Caco-2 (cell line): ENCODE results near the gene ANAPC1. TPM values are rescaled to one million over a fixed set of nuclear protein-coding genes. Genes with fewer than 3 reads are reported as not detected.
A peak's percentile ranks its signal among the peaks of the same experiment; 100 is the strongest.
"Not testable (repeated sequence)": the region's sequence is repeated elsewhere in the genome, so short reads cannot be mapped to it uniquely, and the experiment has no call there.

Source experiments
- BruUV-seq: library from RNA; stranded (reverse); fragments of 400-500 nt; replicated peaks from 2 replicates; lab custom pipeline; 2021; lab: Mats Ljungman, UMichigan
- CTCF ChIA-PET: fragments of 300-600 bp; sonication (Branson Sonifier 250); formaldehyde crosslinking; loops from one replicate; lab custom pipeline; 2022; ENCODE audit warnings: antibody characterized with exemption; lab: Charles Lee
- POLR2A ChIA-PET: fragments of 300-600 bp; sonication (Branson Sonifier 250); formaldehyde crosslinking; loops from one replicate; lab custom pipeline; 2022; ENCODE audit warnings: antibody characterized with exemption; lab: Charles Lee
- DNase-seq, 2 experiments: peaks; one replicate each; pipeline versions ENCODE4 v3.0.0 to v3.0.0-alpha.2; 2020 to 2022
- H3K27me3 ChIP-seq: replicated peaks from 2 replicates; pipeline ENCODE4 v1.6.0; 2011; ENCODE audit warnings: low read length; ENCODE audit not compliant: control insufficient read depth, insufficient read depth
- H3K36me3 ChIP-seq: 2 replicates; pipeline ENCODE4 v1.5.1; 2011; ENCODE audit warnings: low read length; ENCODE audit not compliant: control insufficient read depth, insufficient read depth
- H3K4me1 ChIP-seq: fragments of 250-450 bp; sonication (Bioruptor Pico); 2 replicates; pipeline ENCODE4 v1.5.1; 2020; ENCODE audit warnings: mild to moderate bottlenecking
- H3K4me3 ChIP-seq: 2 replicates; pipeline ENCODE4 v1.5.1; 2011; ENCODE audit warnings: low read depth, mild to moderate bottlenecking, control low read depth, low read length
- H3K9me3 ChIP-seq: fragments of 250-450 bp; sonication (Bioruptor Pico); 2 replicates; pipeline ENCODE4 v1.5.1; 2020; ENCODE audit warnings: mild to moderate bottlenecking, moderate library complexity
- H3K27ac Mint-ChIP-seq: one replicate; pipeline ENCODE4 v1.8.0; 2022; ENCODE audit warnings: mixed read lengths; ENCODE audit not compliant: unreplicated experiment
- H3K27me3 Mint-ChIP-seq: one replicate; pipeline ENCODE4 v1.8.0; 2022; ENCODE audit warnings: mixed read lengths; ENCODE audit not compliant: insufficient read depth, unreplicated experiment
- H3K36me3 Mint-ChIP-seq: one replicate; pipeline ENCODE4 v1.8.0; 2022; ENCODE audit warnings: mild to moderate bottlenecking, mixed read lengths; ENCODE audit not compliant: insufficient read depth, unreplicated experiment
- H3K4me1 Mint-ChIP-seq: one replicate; pipeline ENCODE4 v1.8.0; 2022; ENCODE audit warnings: low read depth, mixed read lengths; ENCODE audit not compliant: unreplicated experiment
- H3K4me3 Mint-ChIP-seq: one replicate; pipeline ENCODE4 v1.8.0; 2022; ENCODE audit warnings: mild to moderate bottlenecking, moderate library complexity, mixed read lengths; ENCODE audit not compliant: unreplicated experiment
- H3K9me3 Mint-ChIP-seq: one replicate; pipeline ENCODE4 v1.8.0; 2022; ENCODE audit warnings: mixed read lengths; ENCODE audit not compliant: unreplicated experiment
- intact Hi-C: fragments of 100-400 bp; cut with micrococcal nuclease; formaldehyde crosslinking; loops from one replicate; pipeline ENCODE4 v1.10.0; 2022; ENCODE audit not compliant: unreplicated experiment
- total RNA-seq: library from RNA; stranded (reverse); gene quantifications from 2 replicates; pipeline ENCODE4 v1.2.3, GENCODE V29; 2022
- TF ChIP-seq, protein P1 (sequence below), 2 experiments: fragments of 200-600 bp in 1 of 2; IDR thresholded peaks; 1 replicate in 1 of 2; 2 replicates in 1 of 2; pipeline versions ENCODE4 v1.5.1 to v1.8.0; 2011 to 2022; ENCODE audit warnings: antibody characterized with exemption in 1 of 2, control low read depth in 1 of 2, inconsistent platforms in 1 of 2, low read depth in 1 of 2, low read length in 1 of 2, mild to moderate bottlenecking in 1 of 2, moderate library complexity in 1 of 2; ENCODE audit not compliant: insufficient read depth in 1 of 2, severe bottlenecking in 1 of 2, unreplicated experiment in 1 of 2

The ANAPC1 gene
- total RNA-seq, 1 experiment from 2014 or later = 97.2 TPM

DNA sequence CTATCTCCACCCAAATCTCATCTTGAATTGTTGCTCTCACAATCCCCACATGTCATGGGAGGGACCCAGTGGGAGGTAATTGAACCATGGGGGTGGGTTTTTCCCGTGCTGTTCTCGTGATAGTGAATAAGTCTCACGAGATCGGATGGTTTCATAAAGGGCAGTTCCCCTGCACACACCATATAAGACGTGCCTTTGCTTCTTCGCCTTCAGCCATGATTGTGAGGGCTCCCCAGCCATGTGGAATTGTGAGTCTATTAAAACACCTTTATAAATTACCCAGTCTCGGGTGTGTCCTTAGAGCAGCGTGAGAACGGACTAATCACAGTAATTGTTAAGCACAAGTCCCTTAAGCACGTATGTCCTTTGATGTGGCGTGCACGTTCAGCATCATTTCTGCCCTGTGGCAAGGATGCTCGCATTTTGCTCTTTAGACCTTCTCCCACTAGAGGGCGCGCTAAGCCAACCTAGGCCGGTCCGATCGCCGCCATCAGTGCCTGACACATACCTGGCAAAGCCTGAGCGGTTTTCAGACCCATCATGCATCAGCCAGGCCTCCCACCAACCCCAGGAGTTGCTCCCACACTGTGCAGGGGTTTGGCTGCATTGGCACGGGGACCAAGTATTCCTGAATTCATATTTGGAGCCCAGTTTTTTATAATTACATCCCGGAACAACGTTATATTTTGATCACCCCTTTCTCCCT is 136.4 kb downstream of the ANAPC1 start:
- H3K27me3 Mint-ChIP-seq, H3K27ac Mint-ChIP-seq, H3K4me3 ChIP-seq, H3K4me3 Mint-ChIP-seq, H3K36me3 Mint-ChIP-seq, POLR2A ChIA-PET, H3K9me3 Mint-ChIP-seq, H3K4me1 ChIP-seq, intact Hi-C loops, CTCF ChIA-PET, H3K4me1 Mint-ChIP-seq, H3K9me3 ChIP-seq, BruUV-seq, H3K36me3 ChIP-seq, H3K27me3 ChIP-seq: not testable (repeated sequence)
- peak; percentile 78 to 85 for DNase-seq
- TF ChIP-seq, protein P1, sequence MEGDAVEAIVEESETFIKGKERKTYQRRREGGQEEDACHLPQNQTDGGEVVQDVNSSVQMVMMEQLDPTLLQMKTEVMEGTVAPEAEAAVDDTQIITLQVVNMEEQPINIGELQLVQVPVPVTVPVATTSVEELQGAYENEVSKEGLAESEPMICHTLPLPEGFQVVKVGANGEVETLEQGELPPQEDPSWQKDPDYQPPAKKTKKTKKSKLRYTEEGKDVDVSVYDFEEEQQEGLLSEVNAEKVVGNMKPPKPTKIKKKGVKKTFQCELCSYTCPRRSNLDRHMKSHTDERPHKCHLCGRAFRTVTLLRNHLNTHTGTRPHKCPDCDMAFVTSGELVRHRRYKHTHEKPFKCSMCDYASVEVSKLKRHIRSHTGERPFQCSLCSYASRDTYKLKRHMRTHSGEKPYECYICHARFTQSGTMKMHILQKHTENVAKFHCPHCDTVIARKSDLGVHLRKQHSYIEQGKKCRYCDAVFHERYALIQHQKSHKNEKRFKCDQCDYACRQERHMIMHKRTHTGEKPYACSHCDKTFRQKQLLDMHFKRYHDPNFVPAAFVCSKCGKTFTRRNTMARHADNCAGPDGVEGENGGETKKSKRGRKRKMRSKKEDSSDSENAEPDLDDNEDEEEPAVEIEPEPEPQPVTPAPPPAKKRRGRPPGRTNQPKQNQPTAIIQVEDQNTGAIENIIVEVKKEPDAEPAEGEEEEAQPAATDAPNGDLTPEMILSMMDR (IDR thresholded peaks at IDR 0.05; ENCODE audit: insufficient read depth in 1 of 2, low read depth in 1 of 2, low read length in 1 of 2, severe bottlenecking in 1 of 2, unreplicated experiment in 1 of 2) = peak; percentile 27 to 66

DNA sequence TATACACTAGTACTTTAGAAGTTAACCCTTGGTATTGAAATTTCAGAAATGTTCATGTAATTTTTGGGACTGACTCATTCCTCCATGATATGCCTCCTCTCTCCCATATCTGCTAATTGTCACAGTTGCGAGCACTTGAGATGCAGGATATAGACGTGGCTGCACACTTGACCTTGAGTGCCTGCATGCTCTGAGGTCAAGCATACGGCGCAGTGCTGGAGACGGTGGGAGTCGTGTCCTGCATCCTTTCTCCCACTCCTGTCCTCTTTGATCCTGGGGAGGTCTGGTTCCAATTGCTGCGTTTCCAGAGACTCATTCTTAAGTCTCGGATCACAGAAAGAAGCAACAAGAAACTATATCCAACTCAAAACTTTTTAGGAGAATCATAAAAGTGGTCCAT is 139.2 kb downstream of the ANAPC1 start:
- intact Hi-C loops, H3K27me3 Mint-ChIP-seq, H3K4me1 Mint-ChIP-seq, H3K4me3 Mint-ChIP-seq, BruUV-seq, H3K27me3 ChIP-seq, CTCF ChIA-PET, H3K9me3 Mint-ChIP-seq, H3K36me3 Mint-ChIP-seq, H3K4me1 ChIP-seq, H3K4me3 ChIP-seq, H3K36me3 ChIP-seq, DNase-seq, POLR2A ChIA-PET, H3K9me3 ChIP-seq, H3K27ac Mint-ChIP-seq: not testable (repeated sequence)

DNA sequence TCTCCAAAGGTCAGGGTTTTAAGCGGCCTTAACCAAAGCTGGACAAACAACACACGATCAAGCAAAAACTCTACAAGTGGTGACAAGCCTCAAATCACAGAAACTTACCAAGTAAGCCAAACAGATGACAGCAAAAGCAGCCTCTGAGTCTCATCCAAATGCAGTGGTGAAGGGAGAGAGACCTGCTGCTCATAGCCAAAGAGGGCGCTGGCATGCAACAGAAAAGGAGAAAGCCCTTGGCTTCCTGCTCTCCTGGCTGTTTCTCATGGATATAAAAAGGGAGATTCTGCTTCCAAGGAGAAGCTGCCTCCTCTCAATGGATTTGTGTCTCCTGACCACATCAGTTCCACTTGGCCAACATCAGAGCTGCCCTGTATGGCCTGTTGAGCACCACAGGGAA is 142.5 kb downstream of the ANAPC1 start:
- H3K27me3 ChIP-seq, H3K9me3 Mint-ChIP-seq, H3K36me3 ChIP-seq, H3K4me3 ChIP-seq, H3K36me3 Mint-ChIP-seq, H3K4me3 Mint-ChIP-seq, CTCF ChIA-PET, H3K4me1 ChIP-seq, POLR2A ChIA-PET, H3K9me3 ChIP-seq, H3K27ac Mint-ChIP-seq, DNase-seq, intact Hi-C loops, BruUV-seq, H3K27me3 Mint-ChIP-seq, H3K4me1 Mint-ChIP-seq: not testable (repeated sequence)

DNA sequence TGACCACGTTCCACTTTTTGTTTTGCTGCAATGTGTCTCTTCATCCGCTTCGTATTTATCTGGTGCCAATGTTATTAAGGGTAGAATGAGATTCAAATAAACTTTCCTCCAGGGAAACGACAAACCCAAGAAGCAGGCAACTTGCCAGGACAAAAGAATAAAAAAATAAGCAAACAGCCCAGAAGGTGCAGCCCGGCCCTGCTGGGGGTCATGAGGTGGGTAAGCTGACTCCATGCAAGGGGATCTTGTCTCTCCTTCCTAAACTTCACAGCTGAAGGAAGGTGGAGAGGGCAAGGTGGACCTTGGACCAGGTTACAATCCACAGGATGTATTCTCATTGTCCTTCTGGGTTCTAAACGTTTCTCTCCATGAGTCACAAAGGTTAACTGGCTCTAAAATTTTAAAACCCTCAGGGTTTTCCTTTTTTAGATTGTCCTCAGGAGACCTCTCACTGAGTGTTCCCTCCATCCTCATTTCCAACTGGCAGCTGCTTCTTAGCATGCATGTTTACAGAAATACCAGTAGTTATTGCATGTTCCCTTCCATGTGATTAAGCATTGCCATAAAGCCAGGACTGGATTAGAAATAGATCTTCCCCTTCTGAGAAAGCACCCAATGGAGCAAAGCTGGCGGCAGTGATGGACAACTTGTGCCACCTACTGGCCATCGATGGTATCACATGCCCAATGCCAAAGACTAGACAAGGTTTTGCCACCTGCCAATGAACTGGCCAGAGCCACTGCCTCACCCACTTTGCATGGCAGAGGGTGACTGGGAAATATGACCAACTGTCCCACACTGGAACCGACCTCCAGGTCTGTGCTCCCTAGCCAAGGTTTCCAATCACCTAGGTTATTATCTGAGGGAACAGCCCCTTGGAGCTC is 147.9 kb downstream of the ANAPC1 start:
- DNase-seq = peak in 1 of 2 experiments; percentile 12
- POLR2A ChIA-PET, H3K36me3 ChIP-seq, H3K27me3 ChIP-seq, H3K4me3 Mint-ChIP-seq, CTCF ChIA-PET, H3K9me3 Mint-ChIP-seq, H3K27ac Mint-ChIP-seq, H3K27me3 Mint-ChIP-seq, H3K4me1 ChIP-seq, BruUV-seq, H3K9me3 ChIP-seq, H3K36me3 Mint-ChIP-seq, H3K4me1 Mint-ChIP-seq, H3K4me3 ChIP-seq, intact Hi-C loops: not testable (repeated sequence)
- TF ChIP-seq, protein P1 (IDR thresholded peaks at IDR 0.05; ENCODE audit: insufficient read depth in 1 of 2, low read depth in 1 of 2, low read length in 1 of 2, severe bottlenecking in 1 of 2, unreplicated experiment in 1 of 2) = peak in 1 of 2 experiments; percentile 54

DNA sequence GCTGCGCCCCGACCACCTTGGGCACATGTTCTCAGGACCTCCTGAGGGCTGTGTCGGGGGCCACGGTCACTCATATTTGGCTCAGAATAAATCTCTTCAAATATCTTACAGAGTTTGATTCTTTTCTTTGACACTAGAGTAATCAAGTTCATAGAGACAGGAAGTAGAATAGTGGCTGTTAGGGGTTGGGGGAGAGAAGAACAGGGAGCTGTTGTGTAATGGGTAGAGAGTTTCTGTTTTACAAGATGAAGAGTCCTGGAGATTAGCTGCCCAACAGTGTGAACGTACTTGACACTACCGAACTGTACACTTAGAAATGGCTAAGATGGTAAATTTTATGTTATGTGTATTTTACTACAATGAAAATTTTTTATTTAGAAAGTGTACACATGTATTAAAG is 148.6 kb downstream of the ANAPC1 start:
- BruUV-seq, H3K9me3 ChIP-seq, DNase-seq, CTCF ChIA-PET, H3K27ac Mint-ChIP-seq, intact Hi-C loops, H3K27me3 ChIP-seq, H3K27me3 Mint-ChIP-seq, POLR2A ChIA-PET, H3K4me1 Mint-ChIP-seq, H3K4me3 Mint-ChIP-seq, H3K36me3 ChIP-seq, H3K9me3 Mint-ChIP-seq, H3K4me1 ChIP-seq, H3K4me3 ChIP-seq, H3K36me3 Mint-ChIP-seq: not testable (repeated sequence)
